ENCODE results near the gene CD6.

The CD6 gene

DNA sequence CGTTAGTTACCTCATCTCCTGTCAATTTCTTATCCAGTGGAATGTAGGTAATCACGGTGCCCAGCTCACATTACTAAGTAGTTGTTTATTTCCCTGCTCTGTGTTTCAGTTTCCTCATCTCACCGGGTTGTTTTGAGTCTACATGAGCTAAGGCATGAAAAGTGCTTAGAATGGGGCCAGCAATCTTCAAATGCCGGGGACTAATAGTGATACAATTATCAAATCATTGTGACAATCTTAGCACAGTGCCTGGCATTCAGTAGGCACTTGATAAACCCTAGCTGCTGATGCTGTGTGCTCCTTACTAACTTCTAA is 77.5 kb downstream of the CD6 start:
- Histone ChIP-seq H3K9me3 (ENCODE audit: insufficient read depth, low read length, severe bottlenecking) (no peaks in the 10 kb centered on the region), H2AFZ (ENCODE audit: low read depth, low read length) (no peak overlapping the region)

GRCh38 chr11:61049859-61050258 is 78.4 kb downstream of the CD6 start:
- H3K4me2 ChIP-seq (ENCODE audit: insufficient read depth, low read length) = no peak overlapping the region
- no peaks in the 10 kb centered on the region for H3K36me3 ChIP-seq (ENCODE audit: insufficient read depth, low read length)
- H3K9me3 ChIP-seq (ENCODE audit: insufficient read depth, low read length, severe bottlenecking) = no peaks in the 10 kb centered on the region
- no peak overlapping the region for H3K27ac ChIP-seq (ENCODE audit: low read length)
- DNase-seq = no peak
- H3K79me2 ChIP-seq (ENCODE audit: insufficient read depth, low read length) = no peaks in the 10 kb centered on the region
- peaks cover 8% of the 10 kb centered on the region for H3K27me3 ChIP-seq (ENCODE audit: insufficient read depth, low read length, poor library complexity)
- no peaks in the 10 kb centered on the region for H3K4me1 ChIP-seq (ENCODE audit: insufficient read depth, low read length)
- TF ChIP-seq, protein P1, sequence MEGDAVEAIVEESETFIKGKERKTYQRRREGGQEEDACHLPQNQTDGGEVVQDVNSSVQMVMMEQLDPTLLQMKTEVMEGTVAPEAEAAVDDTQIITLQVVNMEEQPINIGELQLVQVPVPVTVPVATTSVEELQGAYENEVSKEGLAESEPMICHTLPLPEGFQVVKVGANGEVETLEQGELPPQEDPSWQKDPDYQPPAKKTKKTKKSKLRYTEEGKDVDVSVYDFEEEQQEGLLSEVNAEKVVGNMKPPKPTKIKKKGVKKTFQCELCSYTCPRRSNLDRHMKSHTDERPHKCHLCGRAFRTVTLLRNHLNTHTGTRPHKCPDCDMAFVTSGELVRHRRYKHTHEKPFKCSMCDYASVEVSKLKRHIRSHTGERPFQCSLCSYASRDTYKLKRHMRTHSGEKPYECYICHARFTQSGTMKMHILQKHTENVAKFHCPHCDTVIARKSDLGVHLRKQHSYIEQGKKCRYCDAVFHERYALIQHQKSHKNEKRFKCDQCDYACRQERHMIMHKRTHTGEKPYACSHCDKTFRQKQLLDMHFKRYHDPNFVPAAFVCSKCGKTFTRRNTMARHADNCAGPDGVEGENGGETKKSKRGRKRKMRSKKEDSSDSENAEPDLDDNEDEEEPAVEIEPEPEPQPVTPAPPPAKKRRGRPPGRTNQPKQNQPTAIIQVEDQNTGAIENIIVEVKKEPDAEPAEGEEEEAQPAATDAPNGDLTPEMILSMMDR (IDR thresholded peaks at IDR 0.05; ENCODE audit: borderline replicate concordance, extremely low read depth, low read length, poor library complexity, severe bottlenecking) = no peak
- no peak for TF ChIP-seq EZH2 (IDR thresholded peaks at IDR 0.05; ENCODE audit: borderline replicate concordance, low read depth, low read length, severe bottlenecking)
- H3K9ac ChIP-seq (ENCODE audit: low read depth, low read length) = no peak overlapping the region
- ATAC-seq (ENCODE audit: insufficient read depth, low read depth) = no peak
- H2AFZ ChIP-seq (ENCODE audit: low read depth, low read length) = no peak overlapping the region
- H4K20me1 ChIP-seq (ENCODE audit: insufficient read depth, low read length) = no peaks in the 10 kb centered on the region; the same call in 1 of the 2 replicates
- H3K4me3 ChIP-seq (ENCODE audit: low read depth in 1 of 2, low read length in 2 of 2) = no peak overlapping the region

More for the DNA sequence above, 77.5 kb downstream of the CD6 start:
- ATAC-seq (ENCODE audit: insufficient read depth, low read depth) (no peak), DNase-seq (no peak)
- Histone ChIP-seq H3K4me3 (ENCODE audit: low read depth in 1 of 2, low read length in 2 of 2) (no peak overlapping the region), H3K36me3 (ENCODE audit: insufficient read depth, low read length) (no peaks in the 10 kb centered on the region), H3K27ac (ENCODE audit: low read length) (no peak overlapping the region), H3K9ac (ENCODE audit: low read depth, low read length) (no peak overlapping the region), H3K4me2 (ENCODE audit: insufficient read depth, low read length) (no peak overlapping the region), H4K20me1 (ENCODE audit: insufficient read depth, low read length) (no peaks in the 10 kb centered on the region; the same call in 1 of the 2 replicates), H3K4me1 (ENCODE audit: insufficient read depth, low read length) (no peaks in the 10 kb centered on the region), H3K27me3 (ENCODE audit: insufficient read depth, low read length, poor library complexity) (peaks cover 8% of the 10 kb centered on the region), H3K79me2 (ENCODE audit: insufficient read depth, low read length) (no peaks in the 10 kb centered on the region)
- TF ChIP-seq, protein P1 (IDR thresholded peaks at IDR 0.05; ENCODE audit: borderline replicate concordance, extremely low read depth, low read length, poor library complexity, severe bottlenecking) = no peak
- TF ChIP-seq EZH2 (IDR thresholded peaks at IDR 0.05; ENCODE audit: borderline replicate concordance, low read depth, low read length, severe bottlenecking) = no peak

- H3K27ac ChIP-seq (ENCODE audit: low read length) = no peak overlapping the region
- H3K9ac ChIP-seq (ENCODE audit: low read depth, low read length) = no peak overlapping the region
- H3K4me1 ChIP-seq (ENCODE audit: insufficient read depth, low read length) = no peaks in the 10 kb centered on the region
- DNase-seq (no peak), ATAC-seq (ENCODE audit: insufficient read depth, low read depth) (no peak)
- no peaks in the 10 kb centered on the region for H3K79me2 ChIP-seq (ENCODE audit: insufficient read depth, low read length)
- TF ChIP-seq EZH2 (IDR thresholded peaks at IDR 0.05; ENCODE audit: borderline replicate concordance, low read depth, low read length, severe bottlenecking) = no peak
- TF ChIP-seq, protein P1 (IDR thresholded peaks at IDR 0.05; ENCODE audit: borderline replicate concordance, extremely low read depth, low read length, poor library complexity, severe bottlenecking) = no peak
- H2AFZ ChIP-seq (ENCODE audit: low read depth, low read length) = no peak overlapping the region
- peaks cover 4% of the 10 kb centered on the region; the same call in 1 of the 2 replicates for H4K20me1 ChIP-seq (ENCODE audit: insufficient read depth, low read length)
- no peak overlapping the region for H3K4me3 ChIP-seq (ENCODE audit: low read depth in 1 of 2, low read length in 2 of 2)
- peaks cover 11% of the 10 kb centered on the region for H3K27me3 ChIP-seq (ENCODE audit: insufficient read depth, low read length, poor library complexity)
- no peaks in the 10 kb centered on the region for H3K36me3 ChIP-seq (ENCODE audit: insufficient read depth, low read length)
- H3K4me2 ChIP-seq (ENCODE audit: insufficient read depth, low read length) = no peak overlapping the region
- H3K9me3 ChIP-seq (ENCODE audit: insufficient read depth, low read length, severe bottlenecking) = no peaks in the 10 kb centered on the region
Measured at GRCh38 chr11:61052182-61052972, 80.9 kb downstream of the CD6 start.

All from DND-41 (cell line).